ENCODE data around the gene SMIM26. TPM values are rescaled to one million over a fixed set of nuclear protein-coding genes. Genes with fewer than 3 reads are reported as not detected.

Gene SMIM26
- polyA plus RNA-seq, 1 experiment, result 108 TPM

GRCh38 chr20:18577942-18578341 lies 10.7 kb downstream of the SMIM26 start:
- TF ChIP-seq, protein P1, sequence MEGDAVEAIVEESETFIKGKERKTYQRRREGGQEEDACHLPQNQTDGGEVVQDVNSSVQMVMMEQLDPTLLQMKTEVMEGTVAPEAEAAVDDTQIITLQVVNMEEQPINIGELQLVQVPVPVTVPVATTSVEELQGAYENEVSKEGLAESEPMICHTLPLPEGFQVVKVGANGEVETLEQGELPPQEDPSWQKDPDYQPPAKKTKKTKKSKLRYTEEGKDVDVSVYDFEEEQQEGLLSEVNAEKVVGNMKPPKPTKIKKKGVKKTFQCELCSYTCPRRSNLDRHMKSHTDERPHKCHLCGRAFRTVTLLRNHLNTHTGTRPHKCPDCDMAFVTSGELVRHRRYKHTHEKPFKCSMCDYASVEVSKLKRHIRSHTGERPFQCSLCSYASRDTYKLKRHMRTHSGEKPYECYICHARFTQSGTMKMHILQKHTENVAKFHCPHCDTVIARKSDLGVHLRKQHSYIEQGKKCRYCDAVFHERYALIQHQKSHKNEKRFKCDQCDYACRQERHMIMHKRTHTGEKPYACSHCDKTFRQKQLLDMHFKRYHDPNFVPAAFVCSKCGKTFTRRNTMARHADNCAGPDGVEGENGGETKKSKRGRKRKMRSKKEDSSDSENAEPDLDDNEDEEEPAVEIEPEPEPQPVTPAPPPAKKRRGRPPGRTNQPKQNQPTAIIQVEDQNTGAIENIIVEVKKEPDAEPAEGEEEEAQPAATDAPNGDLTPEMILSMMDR (IDR thresholded peaks at IDR 0.05; ENCODE audit: insufficient read depth, low read depth, low read length), result no peak
- Histone ChIP-seq H3K4me3 (ENCODE audit: low read depth, low read length) (no peak overlapping the region), H3K36me3 (ENCODE audit: control insufficient read depth, insufficient read depth, low read length) (no peaks in the 10 kb centered on the region), H3K27me3 (ENCODE audit: control insufficient read depth, insufficient read depth, low read length) (no peaks in the 10 kb centered on the region)
- no peak for DNase-seq (ENCODE audit: low read depth)
- POLR2A ChIA-PET, result no interaction called here
- CTCF ChIA-PET, result interaction anchor here (1.4 kb wide), 1 partner anchor 26 kb away, joined by 3 read pairs; no protein-coding TSS in a partner anchor

- POLR2A ChIA-PET, result no interaction called here
- H3K36me3 ChIP-seq (ENCODE audit: control insufficient read depth, insufficient read depth, low read length), result no peaks in the 10 kb centered on the region
- CTCF ChIA-PET, result interaction anchor here (1.4 kb wide), 1 partner anchor 26 kb away, joined by 3 read pairs; no protein-coding TSS in a partner anchor
- TF ChIP-seq, protein P1 (IDR thresholded peaks at IDR 0.05; ENCODE audit: insufficient read depth, low read depth, low read length), result no peak
- DNase-seq (ENCODE audit: low read depth), result no peak
- no peaks in the 10 kb centered on the region for H3K27me3 ChIP-seq (ENCODE audit: control insufficient read depth, insufficient read depth, low read length)
- H3K4me3 ChIP-seq (ENCODE audit: low read depth, low read length), result no peak overlapping the region
Measured at GRCh38 chr20:18578581-18578980, 11.3 kb downstream of the SMIM26 start.

GRCh38 chr20:18580012-18580411 lies 12.8 kb downstream of the SMIM26 start:
- TF ChIP-seq, protein P1 (IDR thresholded peaks at IDR 0.05; ENCODE audit: insufficient read depth, low read depth, low read length), result no peak
- Histone ChIP-seq H3K4me3 (ENCODE audit: low read depth, low read length) (no peak overlapping the region), H3K27me3 (ENCODE audit: control insufficient read depth, insufficient read depth, low read length) (no peaks in the 10 kb centered on the region), H3K36me3 (ENCODE audit: control insufficient read depth, insufficient read depth, low read length) (no peaks in the 10 kb centered on the region)
- DNase-seq (ENCODE audit: low read depth), result no peak
- ChIA-PET POLR2A (no interaction called here), CTCF (no interaction called here)

DNA sequence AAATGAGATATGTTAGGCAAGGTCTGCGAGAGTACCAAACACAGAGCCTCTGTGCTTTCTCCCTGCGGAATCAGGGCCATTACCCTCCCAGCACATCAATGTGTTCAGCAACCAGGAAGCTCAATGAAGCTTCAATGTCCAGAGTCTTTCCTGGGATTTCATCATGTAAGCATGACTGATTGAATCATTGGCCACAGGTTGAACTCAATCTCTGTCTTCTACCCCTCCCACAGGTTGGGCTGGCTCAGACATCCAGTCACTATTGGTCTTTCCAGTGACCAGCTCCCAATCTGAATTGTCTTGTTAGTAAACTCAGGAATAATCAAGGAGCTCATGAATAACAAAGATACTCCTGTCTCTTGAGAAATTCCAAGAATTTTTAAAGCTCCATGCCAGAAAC lies 17.9 kb downstream of the SMIM26 start:
- H3K4me3 ChIP-seq (ENCODE audit: low read depth, low read length), result no peak overlapping the region
- TF ChIP-seq, protein P1 (IDR thresholded peaks at IDR 0.05; ENCODE audit: insufficient read depth, low read depth, low read length), result no peak
- DNase-seq (ENCODE audit: low read depth), result peak; percentile 67
- POLR2A ChIA-PET, result no interaction called here
- no peaks in the 10 kb centered on the region for H3K27me3 ChIP-seq (ENCODE audit: control insufficient read depth, insufficient read depth, low read length)
- no peaks in the 10 kb centered on the region for H3K36me3 ChIP-seq (ENCODE audit: control insufficient read depth, insufficient read depth, low read length)
- CTCF ChIA-PET, result no interaction called here

GRCh38 chr20:18587665-18588573 lies 20.7 kb downstream of the SMIM26 start, which contains the start of gene DTD1:
Gene DTD1 (plus strand): TSS chr20:18588054. CDS start chr20:18588073, 19 bp downstream.
- H3K27me3 ChIP-seq (ENCODE audit: control insufficient read depth, insufficient read depth, low read length), result no peaks in the 10 kb centered on the region
- no peaks in the 10 kb centered on the region for H3K36me3 ChIP-seq (ENCODE audit: control insufficient read depth, insufficient read depth, low read length)
- DNase-seq (ENCODE audit: low read depth), result peak; percentile 29
- POLR2A ChIA-PET, result interaction anchor here (0.5 kb wide), 1 partner anchor 20 kb away, joined by 10 read pairs; no protein-coding TSS in a partner anchor
- TF ChIP-seq, protein P1 (IDR thresholded peaks at IDR 0.05; ENCODE audit: insufficient read depth, low read depth, low read length), result peak; percentile 61
- peak within 1 kb of the TSS; percentile 63 for H3K4me3 ChIP-seq (ENCODE audit: low read depth, low read length)
- CTCF ChIA-PET, result interaction anchor here (0.6 to 1.1 kb wide), 4 partner anchors 11 to 99 kb away, joined by 3 to 4 read pairs (median 3); no protein-coding TSS in a partner anchor
